Measurements from ENCODE around the gene HHIPL1. TPM values are rescaled to one million over a fixed set of nuclear protein-coding genes. Genes with fewer than 3 reads are reported as not detected.

The HHIPL1 gene
- total RNA-seq, 2 donors from 2014 or later: under 0.01 to 0.26 TPM

- Histone ChIP-seq H3K27ac (no peak overlapping the region), H3K4me3 (no peak overlapping the region), H3K9me3 (no peaks in the 10 kb centered on the region), H3K4me1 (no peaks in the 10 kb centered on the region), H3K36me3 (replicated peaks in 1 of 2; ENCODE audit: insufficient read depth in 1 of 2, low read depth in 2 of 2) (no peaks in the 10 kb centered on the region), H3K27me3 (no peaks in the 10 kb centered on the region)
- ATAC-seq (no peak), DNase-seq (peak in 1 of 4 donors; percentile 8)
- 90 to 98% methylated on average over 7 to 15 of the region's 16 CpGs for WGBS, 2 donors
- TF ChIP-seq POLR2A (IDR thresholded peaks at IDR 0.05) (no peak), CTCF (IDR thresholded peaks at IDR 0.05) (no peak)
- intact Hi-C loops (cut with DNase I): no loop called here
Measured at GRCh38 chr14:99677231-99678140, 32.6 kb downstream of the HHIPL1 start.

- Histone ChIP-seq H3K27ac (no peak overlapping the region), H3K9me3 (no peaks in the 10 kb centered on the region), H3K4me1 (peaks cover 5% of the 10 kb centered on the region), H3K36me3 (replicated peaks in 1 of 2; ENCODE audit: insufficient read depth in 1 of 2, low read depth in 2 of 2) (no peaks in the 10 kb centered on the region), H3K27me3 (no peaks in the 10 kb centered on the region), H3K4me3 (no peak overlapping the region)
- DNase-seq (no peak), ATAC-seq (no peak)
- 81 to 93% methylated on average over 6 of the region's 6 CpGs for WGBS, 2 donors
- intact Hi-C loops (cut with DNase I): no loop called here
- TF ChIP-seq CTCF (IDR thresholded peaks at IDR 0.05): no peak
- no peak for TF ChIP-seq POLR2A (IDR thresholded peaks at IDR 0.05)
Measured at GRCh38 chr14:99678198-99678597, 33.3 kb downstream of the HHIPL1 start.

GRCh38 chr14:99679111-99679510, 34.2 kb downstream of the HHIPL1 start:
- no peak for DNase-seq
- H3K27me3 ChIP-seq: no peaks in the 10 kb centered on the region
- no peak for ATAC-seq
- no peak for TF ChIP-seq POLR2A (IDR thresholded peaks at IDR 0.05)
- TF ChIP-seq CTCF (IDR thresholded peaks at IDR 0.05): no peak
- no peaks in the 10 kb centered on the region for H3K9me3 ChIP-seq
- H3K27ac ChIP-seq: no peak overlapping the region
- no peaks in the 10 kb centered on the region for H3K36me3 ChIP-seq (replicated peaks in 1 of 2; ENCODE audit: insufficient read depth in 1 of 2, low read depth in 2 of 2)
- WGBS, 2 donors: 76% methylated on average over 2 of the region's 2 CpGs; no CpG with 5 or more reads in 1 of the 2 donors
- intact Hi-C loops (cut with DNase I): no loop called here
- no peak overlapping the region for H3K4me3 ChIP-seq
- peaks cover 9% of the 10 kb centered on the region for H3K4me1 ChIP-seq

GRCh38 chr14:99679543-99679942, 34.6 kb downstream of the HHIPL1 start:
- Histone ChIP-seq H3K4me1 (peaks cover 12% of the 10 kb centered on the region), H3K27me3 (no peaks in the 10 kb centered on the region), H3K27ac (no peak overlapping the region), H3K36me3 (replicated peaks in 1 of 2; ENCODE audit: insufficient read depth in 1 of 2, low read depth in 2 of 2) (no peaks in the 10 kb centered on the region), H3K9me3 (no peaks in the 10 kb centered on the region), H3K4me3 (no peak overlapping the region)
- intact Hi-C loops (cut with DNase I): no loop called here
- no peak for TF ChIP-seq CTCF (IDR thresholded peaks at IDR 0.05)
- no peak for TF ChIP-seq POLR2A (IDR thresholded peaks at IDR 0.05)
- DNase-seq (no peak), ATAC-seq (no peak)
- WGBS, 2 donors: 64 to 68% methylated on average over 8 of the region's 8 CpGs
